Osteocyte (in vitro differentiated cells): ENCODE measurements around the gene GFRA4. TPM values are rescaled to one million over a fixed set of nuclear protein-coding genes. Genes with fewer than 3 reads are reported as not detected.

Experiments used
- DNase-seq: peaks from one replicate; pipeline ENCODE4 v3.0.0; 2021; ENCODE audit warnings: mixed read lengths; ENCODE audit not compliant: unreplicated experiment; ENCODE audit errors: extremely low spot score
- H3K27ac Mint-ChIP-seq: one replicate; pipeline ENCODE4 v1.8.0; 2021; ENCODE audit warnings: mild to moderate bottlenecking, mixed read lengths; ENCODE audit not compliant: unreplicated experiment
- H3K27me3 Mint-ChIP-seq: one replicate; pipeline ENCODE4 v1.8.0; 2021; ENCODE audit warnings: mixed read lengths; ENCODE audit not compliant: unreplicated experiment
- H3K36me3 Mint-ChIP-seq: one replicate; pipeline ENCODE4 v1.8.0; 2021; ENCODE audit warnings: mixed read lengths; ENCODE audit not compliant: unreplicated experiment
- H3K4me1 Mint-ChIP-seq: one replicate; pipeline ENCODE4 v1.8.0; 2021; ENCODE audit warnings: mixed read lengths; ENCODE audit not compliant: unreplicated experiment
- H3K4me3 Mint-ChIP-seq: one replicate; pipeline ENCODE4 v1.8.0; 2021; ENCODE audit warnings: mild to moderate bottlenecking, moderate library complexity, mixed read lengths; ENCODE audit not compliant: unreplicated experiment
- H3K9me3 Mint-ChIP-seq: one replicate; pipeline ENCODE4 v1.8.0; 2021; ENCODE audit warnings: mixed read lengths; ENCODE audit not compliant: unreplicated experiment
- total RNA-seq: library from RNA; stranded (reverse); gene quantifications from 2 replicates; pipeline ENCODE4 v1.2.1, GENCODE V29; 2021
- TF ChIP-seq, protein P1 (sequence below): fragments of 200-600 bp; sonication (generic); IDR thresholded peaks from 2 replicates; pipeline ENCODE4 v1.5.0; 2021; ENCODE audit warnings: antibody characterized with exemption, mild to moderate bottlenecking, moderate library complexity

GFRA4 gene
- total RNA-seq, 1 donor from 2014 or later: not detected

DNA sequence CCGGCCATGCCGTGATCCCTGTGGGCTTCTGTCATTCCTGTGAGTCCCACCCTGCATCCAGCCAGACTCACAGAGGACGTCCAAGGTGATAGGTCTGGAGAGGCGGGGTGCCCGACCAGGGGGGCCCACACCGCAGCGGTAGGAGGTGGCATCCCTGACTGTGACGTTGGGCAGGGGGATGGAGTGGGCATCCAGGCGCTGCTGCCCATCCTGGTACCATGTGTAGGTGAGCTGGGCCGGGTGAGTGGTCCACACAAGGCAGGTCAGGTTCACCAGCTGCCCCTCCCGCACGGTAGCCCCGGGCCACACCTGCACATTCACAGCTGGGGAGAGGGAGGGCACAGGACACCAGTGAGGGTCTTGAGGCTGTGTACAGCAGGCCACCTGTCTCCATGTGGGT lies 30.2 kb upstream of the GFRA4 start:
- Mint-ChIP-seq H3K36me3 (no peaks in the 10 kb centered on the region), H3K9me3 (no peaks in the 10 kb centered on the region), H3K4me1 (no peaks in the 10 kb centered on the region), H3K27me3 (no peaks in the 10 kb centered on the region), H3K27ac (no peak overlapping the region), H3K4me3 (no peak overlapping the region)
- TF ChIP-seq, protein P1, sequence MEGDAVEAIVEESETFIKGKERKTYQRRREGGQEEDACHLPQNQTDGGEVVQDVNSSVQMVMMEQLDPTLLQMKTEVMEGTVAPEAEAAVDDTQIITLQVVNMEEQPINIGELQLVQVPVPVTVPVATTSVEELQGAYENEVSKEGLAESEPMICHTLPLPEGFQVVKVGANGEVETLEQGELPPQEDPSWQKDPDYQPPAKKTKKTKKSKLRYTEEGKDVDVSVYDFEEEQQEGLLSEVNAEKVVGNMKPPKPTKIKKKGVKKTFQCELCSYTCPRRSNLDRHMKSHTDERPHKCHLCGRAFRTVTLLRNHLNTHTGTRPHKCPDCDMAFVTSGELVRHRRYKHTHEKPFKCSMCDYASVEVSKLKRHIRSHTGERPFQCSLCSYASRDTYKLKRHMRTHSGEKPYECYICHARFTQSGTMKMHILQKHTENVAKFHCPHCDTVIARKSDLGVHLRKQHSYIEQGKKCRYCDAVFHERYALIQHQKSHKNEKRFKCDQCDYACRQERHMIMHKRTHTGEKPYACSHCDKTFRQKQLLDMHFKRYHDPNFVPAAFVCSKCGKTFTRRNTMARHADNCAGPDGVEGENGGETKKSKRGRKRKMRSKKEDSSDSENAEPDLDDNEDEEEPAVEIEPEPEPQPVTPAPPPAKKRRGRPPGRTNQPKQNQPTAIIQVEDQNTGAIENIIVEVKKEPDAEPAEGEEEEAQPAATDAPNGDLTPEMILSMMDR: no peak
- no peak for DNase-seq

DNA sequence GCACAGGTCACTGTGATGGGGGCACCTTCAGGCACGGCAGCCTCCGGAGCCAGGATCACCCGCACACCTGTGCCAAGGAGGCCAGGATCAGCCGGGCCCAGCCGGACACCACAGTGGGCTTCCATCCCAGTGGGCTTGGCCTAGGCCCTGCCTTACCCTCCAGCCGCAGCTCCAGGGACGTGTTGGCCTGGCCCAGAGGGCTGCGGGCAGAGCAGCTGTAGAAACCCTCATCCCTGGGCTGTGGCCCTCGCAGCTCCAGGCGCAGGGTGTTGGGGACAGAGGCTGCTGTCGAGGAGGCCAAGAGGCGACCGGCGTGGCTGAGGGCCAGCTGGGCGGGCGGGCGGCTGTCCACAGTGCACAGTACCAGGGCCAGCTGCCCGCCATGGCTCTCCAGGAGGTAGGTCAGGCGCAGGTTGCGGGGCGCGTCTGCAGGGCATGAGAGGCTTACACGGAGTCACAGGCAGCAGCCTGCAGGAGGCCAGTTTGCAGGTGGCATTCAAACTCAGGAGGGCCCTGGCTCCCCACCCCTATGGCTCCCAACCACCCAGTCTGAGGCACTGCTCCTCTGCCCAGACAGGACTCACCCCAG lies 29.6 kb upstream of the GFRA4 start:
- TF ChIP-seq, protein P1: no peak
- Mint-ChIP-seq H3K27me3 (no peaks in the 10 kb centered on the region), H3K36me3 (no peaks in the 10 kb centered on the region), H3K4me3 (no peak overlapping the region), H3K27ac (no peak overlapping the region), H3K9me3 (no peaks in the 10 kb centered on the region), H3K4me1 (no peaks in the 10 kb centered on the region)
- no peak for DNase-seq

DNA sequence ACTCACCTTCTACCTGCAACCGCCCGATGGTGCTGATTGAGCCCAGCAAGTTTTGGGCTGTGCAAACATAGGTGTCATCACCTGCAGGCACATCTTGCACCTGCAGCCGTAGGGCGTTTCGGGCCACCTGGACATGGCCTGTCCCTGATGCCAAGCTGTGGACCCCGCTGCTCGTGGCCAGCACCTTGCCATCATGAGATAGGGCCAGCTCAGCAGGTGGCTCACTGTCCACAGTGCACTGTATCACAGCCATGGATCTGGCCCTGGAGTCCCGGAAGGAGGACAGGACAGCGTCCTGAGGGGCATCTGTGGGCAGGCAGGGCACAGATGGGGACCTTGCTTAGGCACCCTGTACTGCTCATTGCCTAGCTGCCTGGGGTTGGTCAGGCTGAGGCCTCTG lies 28.7 kb upstream of the GFRA4 start:
- H3K4me1 Mint-ChIP-seq: peaks cover 3% of the 10 kb centered on the region
- H3K36me3 Mint-ChIP-seq: no peaks in the 10 kb centered on the region
- no peak for DNase-seq
- no peaks in the 10 kb centered on the region for H3K9me3 Mint-ChIP-seq
- no peak overlapping the region for H3K4me3 Mint-ChIP-seq
- no peaks in the 10 kb centered on the region for H3K27me3 Mint-ChIP-seq
- H3K27ac Mint-ChIP-seq: no peak overlapping the region
- TF ChIP-seq, protein P1: no peak

- Mint-ChIP-seq H3K4me3 (no peak overlapping the region), H3K9me3 (no peaks in the 10 kb centered on the region), H3K27me3 (no peaks in the 10 kb centered on the region), H3K4me1 (peaks cover 3% of the 10 kb centered on the region), H3K36me3 (no peaks in the 10 kb centered on the region), H3K27ac (no peak overlapping the region)
- no peak for DNase-seq
- TF ChIP-seq, protein P1: no peak
Observed at GRCh38 chr20:3691306-3691705, 28.1 kb upstream of the GFRA4 start.

DNA sequence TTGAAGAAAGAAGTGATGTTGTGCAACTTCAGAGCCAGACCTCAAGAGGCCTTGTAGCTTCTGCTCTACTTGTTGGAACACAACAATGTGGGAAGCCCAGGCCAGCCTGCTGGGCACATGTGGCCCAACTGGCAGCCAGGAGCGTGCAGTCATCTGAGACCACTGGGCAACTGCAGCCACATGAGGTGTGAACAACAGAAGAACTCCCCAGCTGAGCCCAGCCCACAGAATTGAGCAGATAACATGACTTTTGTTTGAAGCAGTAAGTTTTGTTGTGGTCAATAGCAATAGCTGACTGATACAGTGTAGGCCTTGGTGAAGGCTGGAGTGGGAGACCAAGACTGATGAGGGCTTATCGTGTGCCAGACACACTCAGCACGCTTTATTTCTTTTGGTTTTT lies 27.2 kb upstream of the GFRA4 start:
- Mint-ChIP-seq H3K4me1 (peaks cover 3% of the 10 kb centered on the region), H3K27me3 (no peaks in the 10 kb centered on the region), H3K36me3 (no peaks in the 10 kb centered on the region), H3K9me3 (no peaks in the 10 kb centered on the region), H3K27ac (no peak overlapping the region), H3K4me3 (no peak overlapping the region)
- DNase-seq: no peak
- TF ChIP-seq, protein P1: no peak
